ENCODE data around the gene MALRD1.
A peak's percentile ranks its signal among the peaks of the same experiment; 100 is the strongest.

Gene MALRD1

DNA sequence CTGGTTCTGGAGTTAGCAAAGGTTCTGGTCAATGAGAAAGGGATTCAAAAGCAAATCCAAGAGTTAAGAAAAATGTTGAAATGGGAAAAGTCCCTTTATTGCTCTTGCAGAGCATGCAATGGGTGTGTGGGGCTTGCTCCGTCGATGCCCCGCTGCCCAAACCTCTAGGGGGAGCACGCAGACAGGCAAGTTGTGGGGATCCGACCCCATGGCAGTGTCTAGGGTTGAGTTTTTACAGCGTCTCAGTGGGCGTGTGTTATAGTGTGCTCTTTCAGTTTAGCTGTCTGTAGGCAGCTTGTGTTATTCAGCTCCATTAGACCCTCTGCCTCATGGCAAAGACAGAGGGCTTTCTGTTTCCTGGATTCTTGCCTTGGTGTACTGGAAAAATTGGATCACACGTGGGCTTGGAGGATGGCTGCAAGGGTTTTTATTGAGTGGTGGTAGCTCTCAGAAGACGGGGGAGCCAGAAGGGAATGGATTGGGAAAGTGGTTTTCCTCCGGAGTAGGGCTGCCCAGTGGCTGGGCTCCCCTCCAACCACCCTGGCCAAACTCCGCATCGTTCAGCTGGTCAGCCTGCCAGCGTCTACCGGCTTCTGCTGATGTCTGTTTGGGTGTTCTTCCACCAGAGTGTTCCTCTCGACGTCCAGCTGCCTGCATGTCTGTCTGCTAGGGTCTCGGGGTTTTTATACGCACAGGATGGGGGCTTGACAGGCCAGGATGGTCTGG is 665.4 kb downstream of the MALRD1 start:
- no peak overlapping the region for H3K4me3 Mint-ChIP-seq
- H3K9me3 Mint-ChIP-seq, result peaks cover 30% of the 10 kb centered on the region
- no peaks in the 10 kb centered on the region for H3K27me3 Mint-ChIP-seq (ENCODE audit: low read depth, poor library complexity)
- H3K27ac Mint-ChIP-seq, result no peak overlapping the region
- DNase-seq, result no peak
- H3K36me3 Mint-ChIP-seq (ENCODE audit: low read depth), result peaks cover 7% of the 10 kb centered on the region
- TF ChIP-seq, protein P1, sequence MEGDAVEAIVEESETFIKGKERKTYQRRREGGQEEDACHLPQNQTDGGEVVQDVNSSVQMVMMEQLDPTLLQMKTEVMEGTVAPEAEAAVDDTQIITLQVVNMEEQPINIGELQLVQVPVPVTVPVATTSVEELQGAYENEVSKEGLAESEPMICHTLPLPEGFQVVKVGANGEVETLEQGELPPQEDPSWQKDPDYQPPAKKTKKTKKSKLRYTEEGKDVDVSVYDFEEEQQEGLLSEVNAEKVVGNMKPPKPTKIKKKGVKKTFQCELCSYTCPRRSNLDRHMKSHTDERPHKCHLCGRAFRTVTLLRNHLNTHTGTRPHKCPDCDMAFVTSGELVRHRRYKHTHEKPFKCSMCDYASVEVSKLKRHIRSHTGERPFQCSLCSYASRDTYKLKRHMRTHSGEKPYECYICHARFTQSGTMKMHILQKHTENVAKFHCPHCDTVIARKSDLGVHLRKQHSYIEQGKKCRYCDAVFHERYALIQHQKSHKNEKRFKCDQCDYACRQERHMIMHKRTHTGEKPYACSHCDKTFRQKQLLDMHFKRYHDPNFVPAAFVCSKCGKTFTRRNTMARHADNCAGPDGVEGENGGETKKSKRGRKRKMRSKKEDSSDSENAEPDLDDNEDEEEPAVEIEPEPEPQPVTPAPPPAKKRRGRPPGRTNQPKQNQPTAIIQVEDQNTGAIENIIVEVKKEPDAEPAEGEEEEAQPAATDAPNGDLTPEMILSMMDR (IDR thresholded peaks at IDR 0.05), result no peak
- no peaks in the 10 kb centered on the region for H3K4me1 Mint-ChIP-seq

DNA sequence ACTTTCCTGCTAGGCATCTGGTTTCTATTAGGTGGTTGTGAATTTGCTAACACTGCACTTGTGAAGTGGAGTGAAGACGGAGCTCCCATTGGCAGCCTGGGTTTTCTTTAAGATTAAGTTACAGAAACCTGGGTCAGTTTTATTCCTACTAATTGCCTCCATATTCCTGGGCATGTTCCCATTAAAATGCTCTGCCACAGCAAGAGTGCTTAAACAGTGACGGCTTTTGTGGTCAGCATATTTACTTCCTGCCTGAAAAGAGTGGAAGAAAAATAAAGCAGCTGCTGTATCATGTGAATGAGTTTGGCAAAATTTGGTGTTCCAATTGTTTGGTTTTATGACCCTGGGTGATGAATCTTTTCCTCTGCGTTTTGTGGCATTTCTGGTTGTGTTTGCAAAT is 670.7 kb downstream of the MALRD1 start:
- H3K27me3 Mint-ChIP-seq (ENCODE audit: low read depth, poor library complexity), result no peaks in the 10 kb centered on the region
- no peaks in the 10 kb centered on the region for H3K36me3 Mint-ChIP-seq (ENCODE audit: low read depth)
- no peaks in the 10 kb centered on the region for H3K9me3 Mint-ChIP-seq
- H3K27ac Mint-ChIP-seq, result no peak overlapping the region
- no peak overlapping the region for H3K4me3 Mint-ChIP-seq
- TF ChIP-seq, protein P1 (IDR thresholded peaks at IDR 0.05), result no peak
- DNase-seq, result no peak
- peaks cover 15% of the 10 kb centered on the region for H3K4me1 Mint-ChIP-seq

DNA sequence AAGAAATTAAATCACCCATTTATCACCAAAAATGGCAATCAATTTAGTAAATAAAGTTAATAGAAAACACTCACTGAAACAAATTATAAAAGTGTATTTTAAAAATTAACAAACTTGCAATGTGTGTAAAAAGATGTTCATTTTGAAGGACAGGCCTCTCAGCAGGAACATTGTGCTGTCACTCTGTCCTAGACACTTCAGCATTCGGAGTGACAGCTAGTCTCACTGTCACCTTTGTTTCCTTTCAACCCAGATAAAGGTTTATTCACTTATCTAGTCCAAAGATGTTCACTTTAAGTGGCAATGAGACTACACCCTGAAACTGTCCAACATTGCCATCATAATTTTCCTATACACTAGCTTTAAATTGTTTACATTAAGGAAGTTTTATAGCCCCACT is 675.7 kb downstream of the MALRD1 start:
- no peak overlapping the region for H3K4me3 Mint-ChIP-seq
- H3K36me3 Mint-ChIP-seq (ENCODE audit: low read depth), result no peaks in the 10 kb centered on the region
- H3K27me3 Mint-ChIP-seq (ENCODE audit: low read depth, poor library complexity), result no peaks in the 10 kb centered on the region
- H3K27ac Mint-ChIP-seq, result no peak overlapping the region
- TF ChIP-seq, protein P1 (IDR thresholded peaks at IDR 0.05), result no peak
- peaks cover 9% of the 10 kb centered on the region for H3K9me3 Mint-ChIP-seq
- peaks cover 15% of the 10 kb centered on the region for H3K4me1 Mint-ChIP-seq
- no peak for DNase-seq

DNA sequence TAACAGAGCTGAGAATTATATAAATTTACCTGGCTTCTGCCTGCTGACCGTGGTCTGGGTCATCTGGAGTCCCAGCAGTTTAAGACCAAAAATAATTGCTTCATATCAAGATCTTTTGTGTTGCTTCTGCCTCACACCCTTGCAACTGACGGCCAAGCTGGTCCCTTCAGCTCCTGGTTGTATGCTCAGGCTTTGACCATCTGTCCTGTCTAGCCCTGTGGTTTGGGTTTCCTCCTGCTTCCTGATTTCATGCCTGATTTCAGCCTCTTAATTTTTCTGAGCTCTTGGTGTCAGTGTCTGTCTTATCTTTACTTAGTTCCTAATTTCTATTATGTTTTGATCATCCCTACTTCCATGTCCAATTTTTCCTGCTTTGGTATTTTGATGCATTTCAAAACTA is 679.8 kb downstream of the MALRD1 start:
- no peaks in the 10 kb centered on the region for H3K27me3 Mint-ChIP-seq (ENCODE audit: low read depth, poor library complexity)
- H3K4me1 Mint-ChIP-seq, result no peaks in the 10 kb centered on the region
- peak overlapping the region; percentile 44 for H3K27ac Mint-ChIP-seq
- H3K4me3 Mint-ChIP-seq, result no peak overlapping the region
- peaks cover 9% of the 10 kb centered on the region for H3K9me3 Mint-ChIP-seq
- DNase-seq, result no peak
- TF ChIP-seq, protein P1 (IDR thresholded peaks at IDR 0.05), result no peak
- H3K36me3 Mint-ChIP-seq (ENCODE audit: low read depth), result no peaks in the 10 kb centered on the region

DNA sequence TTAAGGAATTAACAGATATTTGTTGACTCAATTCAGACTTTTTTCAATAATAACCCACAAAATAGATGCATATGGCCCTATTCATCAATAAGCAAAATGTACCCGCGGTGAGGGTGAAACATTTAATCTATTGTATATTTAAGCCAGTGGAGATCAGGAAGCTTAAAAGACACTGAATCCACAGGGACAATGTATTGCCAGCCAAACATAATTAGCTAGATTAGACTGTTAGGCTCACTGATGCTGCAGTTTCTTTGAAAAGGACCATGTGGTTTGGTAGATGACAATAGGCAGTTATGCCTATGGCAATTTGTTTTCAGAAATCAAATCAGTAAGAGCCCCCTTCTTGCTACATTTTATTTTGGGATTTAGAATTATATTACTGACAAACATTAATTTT is 680.4 kb downstream of the MALRD1 start:
- no peak for DNase-seq
- TF ChIP-seq, protein P1 (IDR thresholded peaks at IDR 0.05), result no peak
- H3K9me3 Mint-ChIP-seq, result peaks cover 9% of the 10 kb centered on the region
- H3K4me3 Mint-ChIP-seq, result no peak overlapping the region
- no peaks in the 10 kb centered on the region for H3K36me3 Mint-ChIP-seq (ENCODE audit: low read depth)
- no peak overlapping the region for H3K27ac Mint-ChIP-seq
- H3K4me1 Mint-ChIP-seq, result no peaks in the 10 kb centered on the region
- no peaks in the 10 kb centered on the region for H3K27me3 Mint-ChIP-seq (ENCODE audit: low read depth, poor library complexity)

All from nephron progenitor cell (in vitro differentiated cells).